ENCODE measurements around the gene MTA2.

Gene MTA2

GRCh38 chr11:62611705-62612365, 10.2 kb upstream of the MTA2 start:
- TF ChIP-seq ZNF274 (IDR thresholded peaks at IDR 0.05; ENCODE audit: low read depth, low read length) = no peak
- TF ChIP-seq YY1 (IDR thresholded peaks at IDR 0.05; ENCODE audit: insufficient read depth, insufficient read length) = no peak
- no peak for TF ChIP-seq SUZ12 (IDR thresholded peaks at IDR 0.05; ENCODE audit: extremely low read depth, insufficient read depth, insufficient read length)
- peak overlapping the region; percentile 92 for H3K9ac ChIP-seq (ENCODE audit: insufficient read length, low read depth)
- no peaks in the 10 kb centered on the region for H3K9me3 ChIP-seq (ENCODE audit: insufficient read depth, low read length)
- H3K4me3 ChIP-seq (ENCODE audit: insufficient read length, low read depth) = peak overlapping the region; percentile 78
- DNase-seq (ENCODE audit: low read depth, low spot score) = no peak
- H3K36me3 ChIP-seq (ENCODE audit: insufficient read depth, insufficient read length, low read length) = peaks cover 35% of the 10 kb centered on the region
- H3K27me3 ChIP-seq (ENCODE audit: insufficient read depth, insufficient read length) = no peaks in the 10 kb centered on the region
- H3K4me1 ChIP-seq (ENCODE audit: insufficient read depth, insufficient read length) = peaks cover 28% of the 10 kb centered on the region

GRCh38 chr11:62610814-62611704, 9.4 kb upstream of the MTA2 start:
- peak overlapping the region; percentile 78 for H3K4me3 ChIP-seq (ENCODE audit: insufficient read length, low read depth)
- peaks cover 28% of the 10 kb centered on the region for H3K4me1 ChIP-seq (ENCODE audit: insufficient read depth, insufficient read length)
- peak overlapping the region; percentile 92 for H3K9ac ChIP-seq (ENCODE audit: insufficient read length, low read depth)
- peaks cover 27% of the 10 kb centered on the region for H3K36me3 ChIP-seq (ENCODE audit: insufficient read depth, insufficient read length, low read length)
- no peak for TF ChIP-seq YY1 (IDR thresholded peaks at IDR 0.05; ENCODE audit: insufficient read depth, insufficient read length)
- TF ChIP-seq SUZ12 (IDR thresholded peaks at IDR 0.05; ENCODE audit: extremely low read depth, insufficient read depth, insufficient read length) = no peak
- no peak for TF ChIP-seq ZNF274 (IDR thresholded peaks at IDR 0.05; ENCODE audit: low read depth, low read length)
- H3K27me3 ChIP-seq (ENCODE audit: insufficient read depth, insufficient read length) = no peaks in the 10 kb centered on the region
- no peaks in the 10 kb centered on the region for H3K9me3 ChIP-seq (ENCODE audit: insufficient read depth, low read length)
- no peak for DNase-seq (ENCODE audit: low read depth, low spot score)

GRCh38 chr11:62610403-62610802, 8.7 kb upstream of the MTA2 start:
- TF ChIP-seq SUZ12 (IDR thresholded peaks at IDR 0.05; ENCODE audit: extremely low read depth, insufficient read depth, insufficient read length) (no peak), YY1 (IDR thresholded peaks at IDR 0.05; ENCODE audit: insufficient read depth, insufficient read length) (no peak), ZNF274 (IDR thresholded peaks at IDR 0.05; ENCODE audit: low read depth, low read length) (no peak)
- peaks cover 25% of the 10 kb centered on the region for H3K36me3 ChIP-seq (ENCODE audit: insufficient read depth, insufficient read length, low read length)
- peaks cover 31% of the 10 kb centered on the region for H3K4me1 ChIP-seq (ENCODE audit: insufficient read depth, insufficient read length)
- no peaks in the 10 kb centered on the region for H3K27me3 ChIP-seq (ENCODE audit: insufficient read depth, insufficient read length)
- H3K9ac ChIP-seq (ENCODE audit: insufficient read length, low read depth) = peak overlapping the region; percentile 92
- DNase-seq (ENCODE audit: low read depth, low spot score) = no peak
- no peaks in the 10 kb centered on the region for H3K9me3 ChIP-seq (ENCODE audit: insufficient read depth, low read length)
- H3K4me3 ChIP-seq (ENCODE audit: insufficient read length, low read depth) = no peak overlapping the region

GRCh38 chr11:62608776-62609175, 7.1 kb upstream of the MTA2 start:
- Histone ChIP-seq H3K4me3 (ENCODE audit: insufficient read length, low read depth) (no peak overlapping the region), H3K36me3 (ENCODE audit: insufficient read depth, insufficient read length, low read length) (peaks cover 24% of the 10 kb centered on the region), H3K9ac (ENCODE audit: insufficient read length, low read depth) (no peak overlapping the region), H3K9me3 (ENCODE audit: insufficient read depth, low read length) (no peaks in the 10 kb centered on the region), H3K4me1 (ENCODE audit: insufficient read depth, insufficient read length) (peaks cover 31% of the 10 kb centered on the region), H3K27me3 (ENCODE audit: insufficient read depth, insufficient read length) (no peaks in the 10 kb centered on the region)
- DNase-seq (ENCODE audit: low read depth, low spot score) = no peak
- TF ChIP-seq YY1 (IDR thresholded peaks at IDR 0.05; ENCODE audit: insufficient read depth, insufficient read length) (no peak), SUZ12 (IDR thresholded peaks at IDR 0.05; ENCODE audit: extremely low read depth, insufficient read depth, insufficient read length) (no peak), ZNF274 (IDR thresholded peaks at IDR 0.05; ENCODE audit: low read depth, low read length) (no peak)

GRCh38 chr11:62607714-62608113, 6.0 kb upstream of the MTA2 start:
- Histone ChIP-seq H3K4me1 (ENCODE audit: insufficient read depth, insufficient read length) (peaks cover 30% of the 10 kb centered on the region), H3K27me3 (ENCODE audit: insufficient read depth, insufficient read length) (peaks cover 2% of the 10 kb centered on the region), H3K9me3 (ENCODE audit: insufficient read depth, low read length) (no peaks in the 10 kb centered on the region), H3K9ac (ENCODE audit: insufficient read length, low read depth) (no peak overlapping the region), H3K4me3 (ENCODE audit: insufficient read length, low read depth) (no peak overlapping the region), H3K36me3 (ENCODE audit: insufficient read depth, insufficient read length, low read length) (peaks cover 25% of the 10 kb centered on the region)
- DNase-seq (ENCODE audit: low read depth, low spot score) = no peak
- TF ChIP-seq YY1 (IDR thresholded peaks at IDR 0.05; ENCODE audit: insufficient read depth, insufficient read length) (no peak), SUZ12 (IDR thresholded peaks at IDR 0.05; ENCODE audit: extremely low read depth, insufficient read depth, insufficient read length) (no peak), ZNF274 (IDR thresholded peaks at IDR 0.05; ENCODE audit: low read depth, low read length) (no peak)

- peaks cover 2% of the 10 kb centered on the region for H3K27me3 ChIP-seq (ENCODE audit: insufficient read depth, insufficient read length)
- H3K9ac ChIP-seq (ENCODE audit: insufficient read length, low read depth) = no peak overlapping the region
- no peak for DNase-seq (ENCODE audit: low read depth, low spot score)
- peaks cover 25% of the 10 kb centered on the region for H3K4me1 ChIP-seq (ENCODE audit: insufficient read depth, insufficient read length)
- H3K9me3 ChIP-seq (ENCODE audit: insufficient read depth, low read length) = no peaks in the 10 kb centered on the region
- peaks cover 25% of the 10 kb centered on the region for H3K36me3 ChIP-seq (ENCODE audit: insufficient read depth, insufficient read length, low read length)
- TF ChIP-seq YY1 (IDR thresholded peaks at IDR 0.05; ENCODE audit: insufficient read depth, insufficient read length) (no peak), SUZ12 (IDR thresholded peaks at IDR 0.05; ENCODE audit: extremely low read depth, insufficient read depth, insufficient read length) (no peak), ZNF274 (IDR thresholded peaks at IDR 0.05; ENCODE audit: low read depth, low read length) (no peak)
- H3K4me3 ChIP-seq (ENCODE audit: insufficient read length, low read depth) = no peak overlapping the region
These were observed 4.2 kb upstream of the MTA2 start for GRCh38 chr11:62605902-62606301.

- Histone ChIP-seq H3K9me3 (ENCODE audit: insufficient read depth, low read length) (no peaks in the 10 kb centered on the region), H3K9ac (ENCODE audit: insufficient read length, low read depth) (no peak overlapping the region), H3K36me3 (ENCODE audit: insufficient read depth, insufficient read length, low read length) (peaks cover 25% of the 10 kb centered on the region), H3K27me3 (ENCODE audit: insufficient read depth, insufficient read length) (peaks cover 2% of the 10 kb centered on the region), H3K4me1 (ENCODE audit: insufficient read depth, insufficient read length) (peaks cover 21% of the 10 kb centered on the region), H3K4me3 (ENCODE audit: insufficient read length, low read depth) (no peak overlapping the region)
- no peak for DNase-seq (ENCODE audit: low read depth, low spot score)
- TF ChIP-seq ZNF274 (IDR thresholded peaks at IDR 0.05; ENCODE audit: low read depth, low read length) (no peak), SUZ12 (IDR thresholded peaks at IDR 0.05; ENCODE audit: extremely low read depth, insufficient read depth, insufficient read length) (no peak), YY1 (IDR thresholded peaks at IDR 0.05; ENCODE audit: insufficient read depth, insufficient read length) (no peak)
These were observed 3.8 kb upstream of the MTA2 start for GRCh38 chr11:62605467-62605866.

Measured in NT2/D1 (cell line).